ENCODE measurements around the gene ARHGAP28. TPM values are rescaled to one million over a fixed set of nuclear protein-coding genes. Genes with fewer than 3 reads are reported as not detected.

Gene ARHGAP28
- total and polyA plus RNA-seq, 10 of the 15 experiments (the other 5 are each of a cell fraction or from before 2014, with no cell fraction given), result not detected

DNA sequence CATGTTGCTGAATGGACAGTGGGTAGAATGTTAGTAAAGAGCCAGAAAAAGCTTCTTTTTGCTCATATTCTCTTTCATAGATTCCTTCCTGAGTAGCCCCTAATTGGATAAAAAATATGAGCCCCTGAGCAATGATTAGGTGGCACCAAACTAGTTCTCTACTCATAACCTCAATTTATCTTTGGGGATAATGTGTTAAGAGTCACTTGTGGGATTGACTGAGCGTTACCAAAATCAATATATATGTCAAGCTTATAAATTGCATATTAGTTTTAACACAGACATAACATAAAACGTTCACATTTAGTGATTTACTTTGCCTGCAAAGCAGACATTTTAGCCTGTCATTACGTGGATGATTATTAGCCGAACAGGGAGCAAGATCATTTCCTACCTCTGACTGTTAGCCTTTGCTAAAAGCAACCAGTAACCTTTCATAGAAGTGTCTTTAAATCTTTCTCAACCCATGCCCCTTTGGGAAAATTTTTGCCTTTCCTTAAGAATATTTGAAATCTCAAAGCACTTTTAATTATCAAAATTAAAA, 85.4 kb downstream of the ARHGAP28 start:
- TF ChIP-seq SUZ12 (IDR thresholded peaks at IDR 0.05; ENCODE audit: unreplicated experiment) (no peak), ATF3 (IDR thresholded peaks at IDR 0.05; ENCODE audit: borderline replicate concordance, extremely low read depth, low read depth, low read length) (no peak), SREBF2 (IDR thresholded peaks at IDR 0.05; ENCODE audit: low read length) (no peak), IRF4 (IDR thresholded peaks at IDR 0.05; ENCODE audit: low read depth, low read length) (no peak), RB1 (IDR thresholded peaks at IDR 0.05; ENCODE audit: borderline replicate concordance) (no peak), SMARCA5 (IDR thresholded peaks at IDR 0.05) (no peak), TCF12 (IDR thresholded peaks at IDR 0.05; ENCODE audit: low read depth, low read length) (no peak), HDGF (IDR thresholded peaks at IDR 0.05) (no peak), POLR2A (IDR thresholded peaks at IDR 0.05; ENCODE audit: low read depth, low read length) (no peak), IKZF1 (conservative IDR thresholded peaks at IDR 0.05) (no peak), GATAD2B (conservative IDR thresholded peaks at IDR 0.05; ENCODE audit: low read depth) (no peak), SIX5 (IDR thresholded peaks at IDR 0.05; ENCODE audit: low read depth, low read length, severe bottlenecking) (no peak)
- no peak overlapping the region for H3K4me3 ChIP-seq
- H3K9me3 ChIP-seq (replicated peaks; ENCODE audit: control insufficient read depth, insufficient read depth, low read length), result no peaks in the 10 kb centered on the region
- RAD21 ChIA-PET (ENCODE audit: unreplicated experiment), result no interaction called here
- POLR2A ChIA-PET, result no interaction called here
- no peak overlapping the region for H3K9ac ChIP-seq (ENCODE audit: control insufficient read depth, insufficient read depth, low read length)
- no peaks in the 10 kb centered on the region; a peak in 1 of 4 replicates for H3K27me3 ChIP-seq (replicated peaks in 1 of 2; ENCODE audit: control insufficient read depth in 2 of 2, insufficient read depth in 2 of 2, low read length in 1 of 2)
- in situ Hi-C loops (cut with MboI), result no loop called here
- ATAC-seq, result no peak
- no peaks in the 10 kb centered on the region for H3K4me1 ChIP-seq (ENCODE audit: control insufficient read depth, insufficient read depth, low read length)
- FAIRE-seq, result no peak
- H2AFZ ChIP-seq (ENCODE audit: control insufficient read depth, low read depth, low read length), result no peak overlapping the region
- no peak for DNase-seq (ENCODE audit: low read depth, low spot score)
- no peaks in the 10 kb centered on the region for H3K36me3 ChIP-seq (ENCODE audit: control insufficient read depth in 2 of 2, insufficient read depth in 2 of 2, low read length in 1 of 2)
- no peak overlapping the region for H3K4me2 ChIP-seq (ENCODE audit: control insufficient read depth, insufficient read depth)
- BruUV-seq (replicated peaks), result no TSS peak
- H3K27ac ChIP-seq (ENCODE audit: control insufficient read depth, insufficient read depth), result no peak overlapping the region
- no peaks in the 10 kb centered on the region for H4K20me1 ChIP-seq (ENCODE audit: control insufficient read depth, insufficient read depth)
- CTCF ChIA-PET, result no interaction called here
- SMC1A ChIA-PET (ENCODE audit: uncharacterized antibody, unreplicated experiment), result no interaction called here
- WGBS (ENCODE audit: insufficient coverage, insufficient replicate concordance, low lambda C conversion rate, missing lambda C conversion rate), result 2% methylated on average over 4 of the region's 4 CpGs
- intact Hi-C loops (cut with micrococcal nuclease; ENCODE audit: unreplicated experiment), result no loop called here
- no peaks in the 10 kb centered on the region for H3K79me2 ChIP-seq (ENCODE audit: control insufficient read depth, insufficient read depth, low read length)
